ENCODE measurements around the gene TNFRSF13B. TPM values are rescaled to one million over a fixed set of nuclear protein-coding genes. Genes with fewer than 3 reads are reported as not detected.
"Not testable (repeated sequence)": the region's sequence is repeated elsewhere in the genome, so short reads cannot be mapped to it uniquely, and the experiment has no call there.

The TNFRSF13B gene
- total RNA-seq, 1 experiment from 2014 or later, result not detected

DNA sequence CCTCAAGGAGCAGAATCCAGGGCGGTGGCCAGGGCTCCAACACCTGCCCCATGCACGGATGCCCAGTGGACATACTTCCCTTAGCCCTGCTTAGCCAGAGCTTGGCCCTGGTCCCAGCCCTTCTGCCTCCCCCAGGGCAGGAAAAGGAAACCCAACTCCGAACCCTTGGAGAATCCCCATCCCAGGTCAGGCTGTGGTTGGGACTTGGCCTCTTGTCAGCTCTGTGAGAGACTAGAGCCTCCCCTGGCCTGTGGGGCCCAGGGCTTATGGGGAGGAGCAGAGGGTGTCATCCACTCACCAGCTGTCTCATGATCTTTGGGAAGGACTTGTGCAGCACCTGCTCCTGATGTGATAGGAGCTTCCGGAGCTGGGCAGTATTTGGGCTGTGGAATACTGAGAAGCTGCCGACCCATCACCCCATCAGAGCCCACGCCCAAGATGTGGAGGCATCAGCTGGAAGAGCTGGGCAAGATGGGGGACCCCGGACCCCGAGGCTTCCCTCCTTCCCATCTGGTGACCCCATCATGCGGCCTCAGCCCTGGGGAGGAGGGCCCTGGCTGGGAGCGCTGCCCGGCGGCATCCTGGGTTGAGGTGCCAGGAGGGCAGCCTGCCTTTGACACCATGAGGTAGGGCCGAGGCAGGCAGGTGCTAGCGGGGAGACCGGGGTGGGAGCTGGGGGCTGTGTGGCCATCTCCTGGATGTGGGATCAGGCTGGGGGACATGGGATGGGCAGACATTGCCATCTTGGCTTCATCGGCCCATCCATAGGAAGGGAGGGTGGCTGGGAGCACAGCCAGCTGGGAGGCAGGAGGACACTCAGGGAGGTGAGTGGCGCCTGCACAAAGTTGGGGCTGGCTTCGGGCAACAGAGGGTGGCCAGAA, 45.1 kb downstream of the TNFRSF13B start:
- DNase-seq (ENCODE audit: low read depth), result peak; percentile 58

DNA sequence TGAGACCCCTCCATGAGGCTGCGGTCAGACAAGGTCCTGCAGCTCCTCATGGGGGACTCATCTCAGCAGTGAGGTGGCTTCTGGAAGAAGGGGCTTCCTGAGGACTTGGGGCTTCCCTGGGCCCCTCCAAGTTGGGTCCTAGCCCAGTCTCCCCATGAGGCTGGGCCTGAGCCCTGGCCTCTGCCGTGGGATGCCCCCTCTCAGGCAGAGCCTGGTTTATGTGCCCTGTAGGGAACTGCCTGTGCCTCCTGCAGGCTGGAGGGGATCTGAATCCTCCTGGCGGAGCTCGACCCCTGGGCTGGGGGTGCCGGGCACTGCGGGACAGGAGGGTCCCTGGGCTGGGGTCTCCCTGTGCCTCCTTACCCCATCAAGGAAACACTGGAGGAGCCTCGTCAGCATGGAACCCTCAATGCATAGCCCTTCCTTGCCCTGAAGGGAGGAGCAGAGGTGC, 45.8 kb downstream of the TNFRSF13B start:
- DNase-seq (ENCODE audit: low read depth), result no peak

DNA sequence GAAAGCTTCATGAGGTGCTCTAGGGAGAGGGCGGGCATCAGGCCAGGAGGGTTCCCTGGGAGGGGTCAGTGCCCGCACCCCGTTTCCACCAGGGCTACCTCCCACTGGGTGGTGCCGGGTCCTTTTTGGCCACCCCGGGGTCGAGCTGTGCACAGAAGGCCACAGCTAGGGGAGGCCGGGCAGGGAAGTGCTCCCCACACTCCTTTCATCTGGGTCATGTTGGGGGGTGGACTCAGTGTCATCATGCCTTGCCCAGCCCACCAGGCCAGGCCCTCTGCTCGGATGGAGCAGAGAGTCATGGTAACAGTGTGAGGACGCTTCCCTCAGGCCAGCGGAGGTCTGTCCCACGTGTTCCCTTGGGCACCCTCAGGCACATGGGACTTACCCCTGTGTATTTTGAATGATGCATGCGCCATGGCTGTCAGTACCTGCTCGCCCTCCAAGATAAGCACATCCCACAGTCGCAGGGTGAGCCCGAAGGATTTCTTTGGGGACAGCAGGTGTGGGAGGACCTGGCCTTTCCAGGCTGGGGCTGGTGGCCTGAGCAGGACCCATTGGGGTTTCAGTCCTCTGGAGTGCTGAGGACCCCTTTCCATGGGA, 46.4 kb downstream of the TNFRSF13B start:
- no peak for DNase-seq (ENCODE audit: low read depth)

DNA sequence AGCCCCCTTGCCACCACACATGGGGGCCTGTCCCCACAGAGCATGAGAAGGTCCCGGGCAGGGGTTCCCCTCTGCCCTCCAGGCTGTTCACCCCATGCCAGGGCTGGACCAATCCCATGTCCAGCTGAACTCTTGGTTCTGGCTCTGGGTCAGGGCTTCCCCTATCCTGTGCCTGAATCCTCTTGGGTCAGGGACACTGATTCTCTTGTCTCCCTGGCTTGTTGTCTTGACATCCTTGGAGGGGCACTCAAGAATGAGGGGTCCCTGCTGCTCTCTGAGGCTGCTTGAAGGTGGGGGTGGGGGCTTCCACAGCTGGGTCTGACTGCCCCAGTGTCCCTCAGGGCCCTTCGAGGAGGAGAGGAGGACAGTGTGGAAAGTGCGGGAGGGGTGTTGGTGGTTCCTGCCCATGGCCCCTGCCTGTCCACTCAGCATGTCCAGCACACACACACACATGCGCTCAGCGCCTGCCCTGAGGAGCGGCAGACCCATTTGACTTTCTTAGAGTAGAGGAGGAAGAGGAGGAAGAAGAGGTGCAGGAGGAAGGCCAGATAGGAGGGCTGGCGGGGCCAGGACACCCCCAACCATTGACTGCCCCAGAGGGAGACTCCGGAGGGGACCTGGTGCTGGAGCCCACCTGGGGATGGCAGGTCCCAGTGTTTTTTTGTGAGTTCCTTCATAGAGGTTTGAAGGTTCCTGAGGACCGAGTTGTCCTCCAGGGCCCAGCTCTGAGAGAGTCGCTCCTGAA, 47.0 kb downstream of the TNFRSF13B start:
- no peak for DNase-seq (ENCODE audit: low read depth)

DNA sequence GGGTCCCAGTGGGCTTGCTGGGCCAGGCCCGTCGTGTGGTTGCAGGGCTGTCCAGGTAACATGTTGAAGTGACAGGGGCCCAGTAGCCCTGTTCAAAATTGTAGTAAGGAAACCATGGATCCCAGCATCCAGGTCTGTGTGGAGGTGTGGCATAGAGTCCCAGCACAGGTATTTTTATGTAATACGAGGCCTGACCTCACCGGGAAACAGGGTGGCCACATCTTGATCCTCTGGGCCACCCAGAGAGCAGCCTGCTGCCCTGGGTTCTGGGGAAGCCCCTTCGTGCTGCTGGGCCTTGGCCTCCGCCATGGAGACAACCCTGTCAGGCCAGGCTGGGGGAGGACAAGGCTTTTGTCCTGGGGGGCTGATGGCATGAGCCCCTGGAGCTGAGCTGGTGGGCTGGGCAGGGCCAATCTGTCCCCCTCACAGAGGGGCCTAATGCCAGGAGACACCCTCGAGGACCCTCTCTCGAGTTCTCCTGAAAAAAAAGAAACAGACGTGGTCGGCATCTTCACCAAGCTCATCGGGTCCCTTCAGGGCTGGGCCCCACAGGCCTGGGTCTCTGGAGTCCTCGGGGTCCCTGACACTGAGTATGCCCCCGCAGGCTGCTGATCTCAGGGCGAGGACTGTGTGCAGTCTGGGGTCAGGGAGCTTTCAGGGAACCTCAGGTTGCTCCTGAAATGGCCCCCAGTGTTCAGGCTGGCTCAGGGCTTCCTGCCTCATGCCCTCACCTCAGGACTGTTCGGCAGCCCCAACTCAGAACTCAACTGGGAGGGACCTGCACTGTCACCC, 47.8 kb downstream of the TNFRSF13B start:
- no peak for DNase-seq (ENCODE audit: low read depth)

DNA sequence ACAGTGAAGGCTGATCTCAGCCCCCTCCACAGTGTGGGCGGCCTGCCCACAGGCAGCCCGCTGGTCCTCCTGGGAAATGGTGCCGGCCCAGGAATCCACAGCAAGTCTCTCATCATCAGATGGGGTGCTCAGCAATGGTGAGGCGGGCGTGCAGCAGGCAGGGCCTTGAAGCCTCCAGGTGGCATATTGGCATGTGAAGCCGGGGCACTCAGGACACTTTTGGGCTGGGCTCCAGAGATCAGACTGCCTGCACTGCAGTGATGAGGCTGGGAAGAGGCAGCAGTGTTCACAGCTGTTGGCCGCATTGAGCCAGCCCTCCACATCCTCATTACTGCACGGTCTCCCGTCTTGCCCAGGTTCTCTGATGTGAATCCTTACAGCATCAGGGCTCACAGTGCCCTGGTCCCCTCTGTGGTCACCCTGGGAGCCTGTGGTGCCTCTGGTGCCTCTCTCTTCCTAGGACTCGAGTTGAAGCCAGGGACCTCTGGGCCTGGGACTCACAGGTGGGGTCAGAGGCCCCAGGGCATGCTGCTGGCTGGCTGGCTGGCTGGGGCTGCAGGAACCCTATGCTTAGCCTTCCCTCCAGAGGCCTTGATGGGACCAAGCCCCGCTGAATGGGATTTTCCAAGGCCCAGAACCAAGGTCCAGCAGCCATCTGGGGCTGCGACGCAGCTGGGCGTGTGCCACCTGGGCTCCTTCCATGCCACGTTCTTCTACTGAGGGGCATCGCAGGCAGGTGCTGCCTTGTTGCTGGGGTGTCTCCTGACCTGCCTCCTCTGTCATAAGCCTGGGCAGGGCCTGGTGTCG, 48.6 kb downstream of the TNFRSF13B start:
- DNase-seq (ENCODE audit: low read depth), result no peak

DNA sequence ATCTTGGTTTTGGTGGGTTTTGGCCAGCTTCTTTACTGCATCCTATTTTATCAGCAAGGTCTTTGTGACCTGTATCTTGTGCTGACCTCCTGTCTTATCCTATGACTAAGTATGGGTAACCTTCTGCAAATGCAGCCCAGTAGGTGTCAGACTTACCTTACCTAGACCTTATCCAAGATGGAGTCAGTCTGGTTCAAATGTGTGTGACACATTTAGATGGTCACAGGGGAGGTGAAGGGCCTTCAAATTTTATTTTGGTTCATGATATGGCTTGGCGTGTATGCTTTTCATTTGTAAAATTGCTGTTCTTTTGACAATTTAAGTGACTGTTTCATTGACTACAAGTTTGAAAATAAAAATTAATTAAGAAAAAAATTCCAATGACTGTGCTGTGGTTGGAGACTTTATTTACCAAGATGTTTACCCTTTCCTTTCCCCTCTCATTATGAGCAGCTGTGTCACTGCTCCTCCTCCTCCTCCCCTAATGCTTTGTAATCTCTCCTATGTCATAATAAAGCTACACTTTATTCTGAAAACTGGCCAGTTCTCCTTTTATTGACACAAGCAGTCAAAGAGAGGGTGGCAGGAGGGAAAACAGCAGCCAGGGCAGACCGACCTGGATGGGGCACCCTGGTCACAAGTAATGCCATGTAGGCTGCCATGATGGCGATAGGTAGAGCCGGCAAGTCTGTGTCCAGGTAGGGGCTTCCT, 49.4 kb downstream of the TNFRSF13B start:
- DNase-seq (ENCODE audit: low read depth), result no peak

DNA sequence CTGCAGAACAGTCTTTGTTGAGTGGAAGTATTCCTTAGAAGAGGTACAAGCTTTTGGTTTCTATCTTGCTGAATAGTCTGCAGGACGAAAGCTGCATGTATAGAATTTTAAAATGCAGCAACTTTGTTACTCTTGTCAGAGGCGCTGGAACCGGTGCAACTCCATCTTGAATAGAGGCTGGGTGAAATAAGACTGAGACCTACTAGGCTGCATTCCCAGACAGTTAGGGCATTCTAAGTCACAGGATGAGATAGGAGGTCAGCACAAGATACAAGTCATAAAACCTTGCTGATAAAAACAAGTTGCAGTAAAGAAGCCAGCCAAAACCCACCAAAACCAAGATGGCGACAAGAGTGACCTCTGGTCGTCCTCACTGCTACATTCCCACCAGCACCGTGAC, 50.5 kb downstream of the TNFRSF13B start:
- not testable (repeated sequence) for DNase-seq (ENCODE audit: low read depth)

DNA sequence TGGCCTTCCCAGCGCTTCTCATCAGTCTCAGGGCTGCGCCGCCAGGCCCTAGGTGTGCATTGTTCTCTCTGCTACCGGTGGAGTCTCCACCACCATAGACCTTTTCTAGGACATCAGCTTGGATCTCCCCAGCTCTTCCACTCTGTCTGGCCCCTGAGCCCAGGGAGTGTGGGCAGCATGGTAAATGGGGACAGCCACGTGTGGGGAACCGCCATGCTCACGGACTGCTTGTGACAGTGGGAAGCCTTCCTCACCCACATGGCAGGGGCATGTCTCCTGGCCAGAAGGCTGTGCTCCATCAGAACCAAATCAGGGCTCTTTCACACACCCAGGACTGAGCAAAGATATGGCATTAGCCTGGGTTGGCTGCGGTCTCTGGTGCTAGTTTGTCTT, 51.3 kb downstream of the TNFRSF13B start:
- DNase-seq (ENCODE audit: low read depth), result no peak

DNA sequence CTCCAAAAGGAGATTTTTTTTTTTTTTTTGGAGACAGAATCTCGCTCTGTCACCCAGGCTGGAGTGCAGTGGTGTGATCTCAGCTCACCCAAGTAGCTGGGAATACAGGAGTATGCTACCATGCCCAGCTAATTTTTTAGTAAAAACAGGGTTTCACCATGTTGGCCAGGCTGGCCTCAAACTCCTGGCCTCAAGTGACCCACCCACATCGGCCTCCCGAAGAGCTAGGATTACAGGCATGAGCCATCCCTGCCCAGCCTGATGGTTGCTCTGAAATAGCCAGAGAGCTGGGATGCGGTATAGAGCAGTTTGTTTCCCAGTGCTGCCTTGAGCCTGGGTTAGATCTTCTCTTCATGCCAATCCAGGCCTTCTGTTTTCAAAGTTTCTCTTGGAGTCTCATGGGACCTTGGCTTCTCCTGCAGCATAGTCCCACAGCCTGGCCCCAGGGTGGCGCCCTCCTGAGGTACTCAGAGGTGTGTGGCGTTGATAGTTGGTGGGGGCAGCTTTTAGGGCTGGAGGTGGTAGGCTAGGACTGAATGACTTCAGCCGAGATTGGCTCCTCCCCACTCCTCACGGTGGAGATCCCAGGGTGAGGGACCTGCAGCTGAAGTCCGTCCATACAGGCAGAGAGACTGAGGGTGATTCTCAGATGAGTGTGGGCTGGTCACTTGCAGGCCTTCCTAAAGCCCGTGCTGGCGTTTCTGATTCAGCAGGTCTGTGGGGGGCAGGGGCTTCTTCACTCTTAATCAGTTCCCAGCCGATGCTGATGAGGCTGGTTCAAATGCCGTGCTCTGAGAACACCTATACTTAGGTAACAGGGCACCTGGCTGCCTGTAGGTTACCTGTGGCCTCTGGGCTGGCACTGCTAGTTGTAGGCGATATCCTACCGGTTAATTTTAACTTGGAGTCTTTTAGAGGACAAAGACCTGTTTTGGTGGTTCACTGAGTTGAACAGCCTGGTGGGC, 52.0 kb downstream of the TNFRSF13B start:
- DNase-seq (ENCODE audit: low read depth), result no peak

DNA sequence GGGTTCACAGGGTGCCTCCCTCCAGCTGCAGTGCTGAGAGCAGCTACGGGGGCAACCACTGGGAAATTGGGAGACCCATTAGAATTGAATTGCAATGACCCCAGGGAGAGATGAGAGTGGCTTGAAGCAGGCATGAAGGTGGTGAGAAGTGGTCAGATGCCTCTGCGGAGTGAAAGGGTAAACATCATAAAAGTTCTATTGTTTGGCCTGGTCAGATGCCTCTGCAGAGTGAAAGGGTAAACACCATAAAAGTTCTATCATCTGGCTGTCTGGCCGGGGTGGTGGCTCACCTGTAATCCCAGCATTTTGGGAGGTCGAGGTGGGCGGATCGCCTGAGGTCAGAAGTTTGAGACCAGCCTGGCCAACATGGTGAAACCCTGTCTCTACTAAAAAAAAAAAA, 53.5 kb downstream of the TNFRSF13B start:
- DNase-seq (ENCODE audit: low read depth), result no peak

DNA sequence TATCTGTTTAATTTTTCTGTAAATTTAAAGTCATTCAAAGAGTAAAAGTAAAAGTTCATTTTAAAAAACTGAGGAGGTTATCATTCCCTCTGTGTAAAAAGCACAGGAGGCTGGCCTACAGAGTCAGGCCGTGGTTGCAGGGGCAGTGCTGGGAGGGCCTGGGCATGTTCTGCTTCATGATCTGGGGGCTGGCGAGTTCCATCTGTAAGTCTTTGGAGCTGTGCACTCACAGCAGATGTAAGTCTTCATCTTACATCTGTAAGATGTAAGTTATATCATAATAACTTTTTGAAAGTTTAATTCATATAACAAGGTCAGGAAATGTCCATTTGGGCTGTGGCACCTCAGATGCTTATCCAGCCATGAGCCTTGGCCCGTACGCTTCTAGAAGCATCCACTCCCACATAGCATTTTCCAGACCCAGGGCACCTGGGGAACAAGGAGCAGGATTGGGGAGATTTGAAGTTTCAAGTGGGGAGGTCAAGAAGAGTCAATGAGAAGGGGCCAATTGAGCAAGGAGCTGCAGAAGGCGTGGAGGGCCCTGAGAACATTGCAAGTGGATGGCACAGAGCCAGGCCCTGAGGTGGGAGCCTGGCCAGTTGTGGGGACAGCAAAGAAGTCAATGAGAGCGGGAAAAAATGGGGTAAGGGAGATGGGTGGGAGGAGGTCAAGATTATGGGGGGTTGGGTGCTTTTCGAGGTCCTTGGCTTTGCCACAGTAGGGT, 54.1 kb downstream of the TNFRSF13B start:
- no peak for DNase-seq (ENCODE audit: low read depth)

DNA sequence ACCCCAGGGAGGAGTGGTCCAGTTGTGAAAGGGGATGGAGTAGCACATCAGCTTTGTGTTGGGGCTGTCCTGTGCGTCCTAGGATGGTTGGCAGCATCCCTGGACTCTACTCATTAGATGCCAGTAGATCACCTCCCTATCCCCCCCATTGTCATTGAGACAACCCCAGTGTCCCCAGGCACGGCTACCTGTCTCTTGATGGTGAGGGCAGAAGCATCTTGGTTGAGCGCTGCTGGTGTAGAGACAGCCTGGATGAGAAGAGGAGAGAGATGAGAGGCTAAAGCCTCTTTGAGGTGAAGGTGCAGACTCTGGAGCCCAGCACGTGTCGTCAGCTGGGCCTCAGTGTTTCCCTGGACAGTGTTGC, 55.4 kb downstream of the TNFRSF13B start:
- no peak for DNase-seq (ENCODE audit: low read depth)

DNA sequence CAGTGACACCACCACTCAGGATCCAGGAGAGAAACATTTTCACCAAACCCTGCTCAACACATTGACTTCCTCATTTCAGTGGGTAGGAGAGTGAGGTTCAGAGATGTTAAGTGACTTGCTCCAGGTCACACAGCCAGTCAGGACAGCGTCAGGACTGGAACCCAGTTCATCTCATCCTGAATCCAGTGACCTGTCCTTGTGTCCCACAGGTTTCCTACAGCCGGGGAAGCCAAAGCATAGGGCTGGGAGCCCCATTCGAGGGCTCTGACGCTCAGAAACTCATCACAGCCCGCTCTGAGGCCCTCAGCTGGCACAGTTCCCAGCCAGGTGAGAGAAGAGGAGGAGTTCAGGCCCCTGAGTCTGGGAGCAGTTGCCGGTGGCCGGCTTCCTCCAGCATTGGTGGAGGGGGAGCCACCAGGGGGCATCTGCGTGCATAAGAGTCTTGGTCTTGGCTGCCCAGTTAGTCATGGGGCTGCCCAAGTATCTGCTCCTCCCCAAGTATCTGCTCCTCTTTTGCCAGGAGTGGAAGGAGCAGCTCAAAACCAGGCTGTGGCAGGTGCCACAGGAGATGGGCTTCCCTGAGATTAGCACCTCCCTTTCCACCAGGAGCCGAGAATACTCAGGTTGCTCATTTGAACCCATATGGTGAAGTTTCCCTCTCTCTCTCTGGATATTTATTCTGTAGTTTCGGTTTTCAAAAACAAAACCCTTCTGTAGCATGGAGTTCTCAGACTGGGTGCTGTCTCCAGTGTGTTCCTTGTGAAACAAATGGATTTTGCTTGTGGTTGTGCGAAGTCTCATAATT, 56.0 kb downstream of the TNFRSF13B start:
- peak; percentile 68 for DNase-seq (ENCODE audit: low read depth)

DNA sequence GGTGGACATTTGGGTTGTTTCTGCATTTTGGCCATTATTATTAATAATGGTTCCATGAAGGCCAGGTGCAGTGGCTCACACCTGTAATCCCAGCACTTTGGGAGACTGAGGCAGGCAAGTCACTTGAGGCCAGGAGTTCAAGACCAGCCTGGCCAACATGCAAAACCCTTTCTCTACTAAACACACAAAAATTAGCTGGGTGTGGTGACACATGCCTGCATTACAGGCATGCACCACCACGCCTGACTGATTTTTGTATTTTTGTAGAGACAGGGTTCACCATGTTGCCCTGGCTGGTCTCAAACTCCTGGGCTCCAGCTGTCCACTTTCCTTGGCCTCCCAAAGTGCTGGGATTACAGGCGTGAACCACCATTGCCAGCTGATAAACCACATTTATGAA, 58.5 kb downstream of the TNFRSF13B start:
- DNase-seq (ENCODE audit: low read depth), result no peak

DNA sequence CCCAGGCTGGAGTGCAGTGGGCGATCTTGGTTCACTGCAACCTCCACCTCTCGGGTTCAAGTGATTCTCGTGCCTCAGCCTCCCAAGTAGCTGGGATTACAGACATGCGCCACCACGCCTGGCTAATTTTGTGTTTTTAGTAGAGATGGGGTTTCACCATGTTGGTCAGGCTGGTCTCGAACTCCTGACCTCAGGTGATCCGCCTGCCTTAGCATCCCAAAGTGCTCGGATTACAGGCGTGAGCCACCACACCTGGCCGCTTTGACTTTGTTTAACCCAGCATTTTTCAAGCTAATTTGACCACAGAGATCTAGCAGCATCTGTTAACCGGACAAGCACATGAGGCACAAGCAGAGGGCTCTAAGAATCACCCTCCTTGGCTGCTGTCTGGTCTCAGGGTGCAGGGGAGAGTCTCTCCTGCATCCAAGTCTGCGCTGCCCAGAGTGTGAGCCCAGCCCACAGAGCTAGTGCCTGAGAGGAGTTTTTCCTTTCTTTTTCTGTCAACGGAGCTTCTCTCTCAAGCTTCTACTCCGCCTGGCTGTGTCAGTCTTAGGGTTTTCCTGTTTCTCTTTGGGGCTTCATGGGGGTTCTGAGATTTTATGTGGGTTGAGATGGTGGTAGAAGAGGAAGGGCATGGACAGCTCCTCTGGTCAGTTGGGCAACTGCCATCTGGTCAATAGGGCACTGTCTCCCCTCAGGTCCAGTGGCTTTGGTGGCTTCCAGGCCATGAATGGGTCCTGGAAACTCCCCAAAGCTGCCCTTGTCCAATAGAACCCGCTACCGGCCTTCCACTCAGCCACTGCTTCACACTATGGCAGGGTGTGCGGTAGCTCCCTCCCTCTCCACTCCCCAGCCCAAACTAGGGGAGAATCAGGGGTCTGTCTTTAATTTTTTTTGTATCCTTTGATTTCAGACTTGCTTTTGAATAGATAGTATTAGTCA, 59.6 kb downstream of the TNFRSF13B start:
- no peak for DNase-seq (ENCODE audit: low read depth)
